Left ventricle myocardium superior (tissue), 1 donor: ENCODE results near the gene REXO1. TPM values are rescaled to one million over a fixed set of nuclear protein-coding genes. Genes with fewer than 3 reads are reported as not detected.

Experiments used
- ATAC-seq: fragments of 200-7000 bp; cut with Tn5 transposase; one replicate; pipeline ENCODE4 v1.9.1; 2020; ENCODE audit warnings: mild to moderate bottlenecking, moderate library complexity
- DNase-seq: peaks from one replicate; pipeline ENCODE4 v3.0.0-alpha.2; 2020
- intact Hi-C: fragments of 100-400 bp; cut with micrococcal nuclease; formaldehyde crosslinking; loops from one replicate; pipeline ENCODE4 v1.11.0; 2022
- total RNA-seq: library from RNA; stranded (reverse); fragmentation: NEBNext Ultra II Directional; extraction: Animal tissue kit (Norgen Biotek cat#: 25700); gene quantifications from one replicate; pipeline ENCODE4 v1.2.1, GENCODE V29; 2021
- donor health status: DM: no; HTN: yes; CAD: no; lungs with severe emphysema.

Gene REXO1
- total RNA-seq, 1 donor from 2014 or later, result 16.0 TPM

- ATAC-seq, result no peak
- peak; percentile 31 for DNase-seq
- intact Hi-C loops, result no loop called here
Measured at GRCh38 chr19:1839658-1840540, 8.4 kb downstream of the REXO1 start.

DNA sequence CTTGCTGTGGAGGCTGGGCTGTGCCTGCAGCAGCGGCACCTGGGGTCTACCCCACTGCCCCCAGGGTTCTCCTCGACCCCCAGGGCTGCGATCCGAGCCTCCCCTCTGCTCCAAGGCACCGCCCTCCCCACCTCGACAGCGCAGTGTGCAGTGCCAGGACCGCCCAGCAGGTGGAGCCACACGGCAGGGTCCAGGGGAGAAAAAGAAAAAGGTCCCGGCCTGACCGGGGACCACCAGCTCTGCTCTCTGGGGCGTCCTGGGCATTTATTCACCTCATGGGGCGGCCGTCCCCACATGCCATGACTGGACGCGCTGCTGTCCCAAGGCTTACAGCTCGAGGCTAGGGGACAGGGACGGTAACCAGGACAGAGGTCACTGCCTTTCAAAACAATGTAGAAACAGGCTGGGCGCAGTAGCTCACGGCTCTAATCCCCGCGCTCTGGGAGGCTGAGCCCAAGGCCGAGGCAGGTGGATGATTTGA is 10.6 kb downstream of the REXO1 start:
- intact Hi-C loops, result no loop called here

GRCh38 chr19:1837222-1837565 is 11.1 kb downstream of the REXO1 start:
- no peak for DNase-seq
- intact Hi-C loops, result no loop called here
- no peak for ATAC-seq

More for the DNA sequence above, 10.6 kb downstream of the REXO1 start:
- ATAC-seq, result no peak
- DNase-seq, result no peak

DNA sequence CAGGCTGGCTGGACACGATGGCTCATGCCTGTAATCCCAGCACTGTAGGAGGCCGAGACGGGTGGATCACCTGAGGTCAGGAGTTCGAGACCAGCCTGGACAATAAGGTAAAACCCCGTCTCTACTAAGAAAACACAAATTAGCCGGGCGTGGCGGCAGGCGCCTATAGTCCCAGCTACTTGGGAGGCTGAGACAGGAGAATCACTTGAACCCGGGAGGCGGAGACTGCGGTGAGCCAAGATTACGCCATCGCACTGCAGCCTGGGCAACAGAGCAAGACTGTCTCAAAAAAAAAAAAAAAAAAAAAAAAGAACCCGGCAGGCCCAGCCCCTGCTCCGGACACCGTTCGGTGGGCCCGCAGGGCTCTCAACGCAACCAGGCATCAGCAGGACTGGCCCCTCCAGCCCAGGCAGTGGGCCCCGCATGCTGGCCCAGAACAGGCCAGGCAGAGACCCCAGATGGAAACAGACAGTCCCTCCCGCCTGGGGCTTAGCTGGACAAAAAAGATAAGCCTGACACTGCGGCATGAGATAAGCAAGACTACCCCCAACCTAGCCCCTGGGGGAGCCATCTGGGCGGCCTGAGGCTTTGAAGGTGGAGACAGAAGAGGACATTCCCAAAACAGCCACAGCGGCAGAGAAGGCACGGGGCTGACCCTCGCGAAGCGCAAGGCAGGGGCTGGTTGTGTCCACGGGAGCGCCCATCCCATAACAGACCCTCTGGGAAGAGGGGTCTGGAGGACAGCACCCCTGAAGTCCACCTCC is 11.6 kb downstream of the REXO1 start:
- ATAC-seq, result no peak
- intact Hi-C loops, result no loop called here
- no peak for DNase-seq

DNA sequence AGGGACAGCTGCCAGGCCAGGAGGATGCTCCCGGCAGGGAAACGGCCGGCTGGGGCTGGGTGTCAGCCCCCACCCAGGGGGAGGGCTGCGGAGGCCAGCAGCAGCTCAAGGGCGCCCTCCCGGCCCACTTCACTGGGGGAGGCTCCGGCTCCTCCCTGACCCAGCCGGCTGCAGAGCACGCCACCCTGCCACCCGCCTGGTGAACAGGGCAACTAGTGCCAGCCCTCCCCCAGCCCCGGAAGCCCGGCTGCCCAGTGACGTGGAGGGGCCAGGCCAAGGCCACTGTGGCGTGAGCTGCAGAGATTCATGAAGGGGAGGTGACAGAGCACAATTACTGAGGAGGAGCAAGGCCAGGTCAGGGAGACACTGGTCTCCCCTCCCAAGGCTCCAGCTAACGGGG is 14.7 kb downstream of the REXO1 start:
- ATAC-seq (no peak), DNase-seq (no peak)
- intact Hi-C loops, result no loop called here

- no peak for DNase-seq
- intact Hi-C loops, result no loop called here
- ATAC-seq, result no peak
Measured at GRCh38 chr19:1832046-1832663, 16.1 kb downstream of the REXO1 start.

GRCh38 chr19:1830978-1831377 is 17.3 kb downstream of the REXO1 start:
- ATAC-seq, result no peak
- no peak for DNase-seq
- intact Hi-C loops, result no loop called here

DNA sequence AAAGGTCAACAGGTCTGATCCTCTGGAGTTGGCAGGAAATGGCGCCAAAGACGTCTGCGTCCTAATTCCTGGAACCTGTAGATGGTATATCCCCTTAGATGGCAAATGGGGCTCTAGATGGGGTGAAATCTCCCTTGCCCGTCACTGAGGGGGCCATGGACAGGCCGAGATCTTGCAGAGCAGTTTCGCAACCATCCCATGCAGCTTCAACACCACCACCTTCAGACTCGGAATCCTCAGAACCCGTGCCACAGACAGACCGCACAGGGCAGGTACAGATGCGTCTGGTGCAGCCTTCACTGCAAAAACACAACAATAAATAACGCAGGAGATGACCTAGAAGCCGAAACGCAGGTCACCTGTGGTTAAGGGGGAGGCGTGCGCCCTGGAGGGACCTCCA is 17.7 kb downstream of the REXO1 start:
- intact Hi-C loops, result no loop called here
- DNase-seq (no peak), ATAC-seq (no peak)

DNA sequence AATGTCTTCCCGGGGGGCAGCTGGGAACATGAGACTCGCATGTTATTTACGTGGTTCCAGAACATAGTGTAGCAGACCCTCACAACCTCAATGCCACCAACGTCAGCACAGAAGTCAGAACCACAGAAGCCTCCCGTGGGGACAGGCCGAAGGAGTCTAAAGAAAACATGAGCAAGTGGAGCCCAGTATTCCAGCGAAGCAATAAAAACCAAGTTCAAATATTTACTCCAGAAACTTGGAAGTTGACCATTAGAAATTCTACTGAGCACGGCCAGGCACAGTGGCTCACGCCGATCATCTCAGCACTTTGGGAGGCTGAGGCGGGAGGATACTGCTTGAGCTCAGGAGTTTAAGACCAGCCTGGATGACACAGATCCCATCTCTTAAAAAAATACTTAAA is 18.3 kb downstream of the REXO1 start:
- DNase-seq (no peak), ATAC-seq (no peak)
- intact Hi-C loops, result no loop called here

DNA sequence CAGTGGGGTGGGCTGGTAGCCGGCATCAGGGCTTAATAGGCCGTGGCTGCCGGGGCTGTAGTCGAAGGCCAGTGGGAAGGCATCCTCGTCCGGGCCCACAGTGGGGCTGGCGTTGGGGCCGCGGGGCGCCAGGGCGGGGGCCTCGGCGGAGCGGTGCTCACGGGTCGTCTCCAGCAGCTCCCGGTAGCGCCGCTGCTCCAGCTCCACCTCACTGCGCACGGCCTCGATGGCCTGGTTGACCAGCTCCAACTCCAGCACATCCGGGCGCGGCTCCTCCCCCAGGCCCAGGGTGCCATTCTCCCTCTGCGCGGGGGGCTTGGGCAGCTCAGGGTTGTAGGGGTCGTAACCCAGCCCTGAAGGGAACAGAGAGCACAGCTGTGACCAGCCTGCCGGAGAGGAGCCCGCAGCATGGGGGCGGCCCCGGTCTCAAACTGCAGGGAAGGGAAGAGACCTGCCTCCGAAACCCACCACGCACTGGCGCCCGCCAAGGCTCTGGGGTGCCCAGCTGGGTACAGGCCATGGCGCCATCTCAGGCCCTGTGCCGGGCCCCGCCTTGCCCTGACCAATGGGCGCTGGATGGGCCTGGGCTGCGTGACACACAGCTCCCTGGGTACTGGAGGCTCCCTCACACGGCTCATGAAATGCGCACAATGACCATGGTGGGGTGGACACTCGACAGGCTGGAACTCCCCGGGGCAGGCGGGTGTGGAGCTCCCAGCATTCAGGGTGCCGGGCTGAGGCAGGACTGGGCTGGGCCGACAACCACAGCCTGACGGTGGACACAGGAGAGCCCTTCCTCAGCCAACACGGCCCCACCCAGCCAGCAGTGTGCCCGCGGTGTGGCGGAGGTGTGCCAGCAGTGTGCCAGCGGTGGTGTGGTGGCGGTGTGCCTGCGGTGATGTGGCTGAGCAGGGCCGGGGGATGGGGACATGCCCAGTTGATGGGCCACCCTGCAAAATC is 19.7 kb downstream of the REXO1 start:
- intact Hi-C loops, result no loop called here
- no peak for ATAC-seq
- DNase-seq, result no peak

GRCh38 chr19:1827566-1828278 is 20.6 kb downstream of the REXO1 start:
- no peak for DNase-seq
- no peak for ATAC-seq
- intact Hi-C loops, result no loop called here

- intact Hi-C loops, result no loop called here
- DNase-seq (no peak), ATAC-seq (peak; percentile 13)
Measured at GRCh38 chr19:1826557-1827521, 21.4 kb downstream of the REXO1 start.

DNA sequence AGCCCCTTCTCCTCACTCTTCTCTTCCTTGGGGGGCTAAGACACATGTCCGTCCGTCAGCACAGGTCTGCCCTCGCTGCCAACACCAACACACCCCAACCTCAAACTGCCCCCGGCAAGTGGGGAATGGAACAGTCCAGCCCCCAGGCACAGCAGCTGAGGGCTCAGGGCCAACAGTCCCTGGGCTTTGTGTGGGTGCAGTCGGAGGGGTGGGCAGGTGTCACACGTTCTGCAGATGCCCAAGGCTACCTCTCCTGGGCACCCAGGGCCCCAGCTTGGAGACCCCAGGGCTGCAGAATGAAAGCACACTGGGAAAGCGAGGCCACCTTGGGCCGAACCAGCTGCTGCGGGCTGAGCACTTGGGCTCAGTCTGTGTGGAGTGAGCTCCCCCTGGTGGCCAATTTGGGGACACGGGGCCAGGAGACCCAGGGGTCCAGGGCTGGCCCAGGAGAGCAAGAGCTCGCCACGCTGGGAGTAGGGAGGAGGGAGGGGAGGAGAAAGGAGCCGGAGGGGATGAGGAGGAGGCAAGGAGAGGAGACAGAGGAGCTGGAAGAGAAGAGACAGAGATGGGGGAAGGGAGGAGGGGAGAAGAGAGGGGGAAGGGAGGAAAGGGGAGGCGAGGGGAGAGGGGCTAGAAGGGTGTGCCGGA is 22.2 kb downstream of the REXO1 start:
- DNase-seq, result peak; percentile 86
- intact Hi-C loops, result no loop called here
- ATAC-seq, result peak; percentile 80

- ATAC-seq, result no peak
- intact Hi-C loops, result no loop called here
Measured at GRCh38 chr19:1824252-1824622, 24.0 kb downstream of the REXO1 start.

GRCh38 chr19:1823539-1824251 is 24.6 kb downstream of the REXO1 start:
- ATAC-seq, result no peak
- DNase-seq, result peak; percentile 21
- intact Hi-C loops, result no loop called here

More at GRCh38 chr19:1824252-1824622, 24.0 kb downstream of the REXO1 start:
- peak; percentile 18 for DNase-seq

- no peak for DNase-seq
- no peak for ATAC-seq
- intact Hi-C loops, result no loop called here
Measured at GRCh38 chr19:1823020-1823419, 25.3 kb downstream of the REXO1 start.
